HG03354 (cell line): ENCODE measurements around the gene RPL37.
"Not testable (repeated sequence)": the region's sequence is repeated elsewhere in the genome, so short reads cannot be mapped to it uniquely, and the experiment has no call there.

Experiments used
- ATAC-seq: cut with Tn5 transposase; IDR thresholded peaks from one replicate; pipeline ENCODE4 v1.9.1; 2021; ENCODE audit warnings: mild to moderate bottlenecking; ENCODE audit not compliant: unreplicated experiment, poor library complexity, severe bottlenecking

Gene RPL37

DNA sequence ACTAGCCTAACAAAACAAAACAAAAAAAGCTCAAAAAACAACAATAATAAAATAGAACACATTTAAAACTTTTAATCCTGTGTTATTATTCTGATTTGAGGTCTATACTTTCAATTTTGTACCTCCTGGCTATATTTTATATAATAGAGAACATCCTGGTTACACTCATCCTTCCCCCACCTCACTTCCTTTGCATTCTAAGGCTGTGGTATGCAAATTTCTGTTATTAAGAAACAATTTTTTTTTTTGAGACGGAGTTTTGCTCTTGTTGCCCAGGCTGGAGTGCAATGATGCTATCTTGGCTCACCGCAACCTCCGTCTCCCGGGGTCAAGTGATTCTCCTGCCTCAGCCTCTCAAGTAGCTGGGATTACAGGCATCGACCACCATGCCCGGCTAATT lies 3.1 kb upstream of the RPL37 start:
- no peak for ATAC-seq

DNA sequence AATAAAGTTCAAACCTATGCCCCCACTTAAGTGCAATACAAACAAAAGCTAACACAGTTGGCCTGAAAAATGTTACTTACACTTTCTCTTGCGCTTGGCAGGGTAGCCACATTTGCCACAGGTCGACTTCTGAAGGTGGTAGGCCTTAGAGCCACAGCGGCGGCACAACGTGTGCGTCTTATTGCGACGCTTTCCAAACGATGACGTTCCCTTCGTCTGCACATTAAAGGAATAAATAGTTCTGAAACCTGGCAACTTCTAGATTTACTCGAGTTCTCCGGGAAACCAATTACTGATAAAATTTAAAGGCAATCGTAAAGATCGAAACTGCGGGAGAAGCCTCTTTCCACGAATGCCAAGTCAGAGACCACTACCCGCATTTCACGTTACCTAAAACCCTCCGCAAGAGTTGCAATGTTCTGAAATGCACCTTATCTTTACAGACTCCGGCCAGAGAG lies 602 bp downstream of the RPL37 start:
- ATAC-seq: no peak

DNA sequence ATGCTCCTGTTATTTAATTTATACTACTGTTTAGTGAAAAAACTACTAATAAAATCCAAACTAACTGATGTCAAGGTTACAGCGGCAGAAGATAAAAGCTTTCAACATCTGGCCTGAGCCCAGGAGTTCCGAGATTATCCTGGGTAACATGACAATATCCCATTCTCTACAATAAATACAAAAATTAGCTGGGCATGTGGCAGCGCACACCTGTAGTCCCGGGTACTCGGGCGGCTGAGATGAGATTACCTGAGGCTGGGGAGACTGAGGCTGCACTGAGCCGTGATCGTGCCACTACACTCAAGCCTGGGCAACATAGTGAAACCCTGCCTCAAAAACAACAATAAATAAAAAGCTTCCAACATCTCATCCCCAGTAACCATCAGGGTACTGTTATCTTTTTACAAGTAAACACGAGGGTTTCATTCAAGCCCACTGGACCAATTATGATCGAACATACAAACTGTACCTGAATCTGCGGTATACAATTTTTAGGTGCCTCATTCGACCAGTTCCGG lies 1.3 kb downstream of the RPL37 start:
- no peak for ATAC-seq

GRCh38 chr5:40832345-40832744 lies 2.7 kb downstream of the RPL37 start:
- no peak for ATAC-seq

- no peak for ATAC-seq
Measured at GRCh38 chr5:40831346-40832210, 3.4 kb downstream of the RPL37 start.

DNA sequence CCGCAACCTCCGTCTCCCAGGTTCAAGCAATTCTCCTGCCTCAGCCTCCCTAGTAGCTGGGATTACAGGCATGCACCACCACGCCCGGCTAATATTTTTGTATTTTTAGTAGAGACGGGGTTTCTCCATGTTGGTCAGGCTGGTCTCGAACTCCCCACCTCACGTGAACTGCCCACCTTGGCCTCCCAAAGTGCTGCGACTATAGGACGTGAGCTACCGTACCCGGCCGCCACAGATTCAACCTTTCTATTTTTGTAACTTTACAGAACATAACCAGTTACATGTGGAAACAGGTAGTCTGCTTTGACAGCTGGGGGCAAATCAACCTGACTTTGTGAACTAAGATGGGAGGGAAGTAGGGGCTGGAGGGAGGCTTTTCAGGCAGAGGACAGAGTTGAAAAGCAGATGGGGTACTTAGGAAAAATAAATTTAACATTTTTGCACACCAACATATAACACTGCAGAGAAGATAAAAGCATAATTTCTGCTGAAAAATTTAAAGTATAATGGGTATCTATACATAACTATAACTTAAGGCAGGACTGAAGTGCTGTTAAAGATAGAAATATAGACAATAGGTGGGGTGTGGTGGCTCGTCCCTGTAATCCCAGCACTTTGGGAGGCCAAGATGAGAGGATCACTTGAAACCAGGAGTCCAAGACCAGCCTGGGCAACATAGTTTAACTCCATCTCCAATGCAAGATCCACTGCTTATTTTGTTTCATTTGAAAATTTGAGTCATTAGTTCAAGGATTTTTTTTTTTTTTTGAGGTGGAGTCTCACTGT lies 5.1 kb downstream of the RPL37 start:
- ATAC-seq: no peak

GRCh38 chr5:40828690-40829661 lies 6.0 kb downstream of the RPL37 start:
- ATAC-seq: no peak

DNA sequence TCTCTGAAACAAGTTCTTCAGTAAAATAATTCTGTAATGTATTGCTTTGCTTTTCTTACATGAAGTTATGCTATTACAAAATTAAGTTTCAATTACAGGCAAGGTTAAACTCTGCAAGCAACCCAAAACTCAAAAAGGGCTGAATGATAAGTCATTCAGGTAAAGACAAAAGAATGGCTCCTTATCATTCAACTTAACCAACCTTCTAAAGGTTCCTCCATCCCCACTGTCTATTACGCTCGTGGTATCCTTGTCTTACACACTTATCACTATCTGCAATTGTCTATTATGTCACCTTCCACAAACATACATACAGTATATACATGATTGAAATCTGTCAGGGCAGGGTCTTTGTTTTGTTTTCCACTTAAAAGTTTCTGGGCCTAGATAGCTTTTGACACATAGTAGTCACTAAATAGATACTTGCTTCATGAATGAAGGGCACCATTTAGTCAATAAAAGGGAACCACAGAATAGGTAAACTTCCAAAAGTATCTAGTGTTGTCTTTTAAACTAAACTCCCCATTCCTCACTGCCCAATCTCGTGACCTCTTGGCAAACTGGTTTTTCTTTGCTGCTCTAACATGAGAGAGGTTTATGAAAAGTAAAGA lies 6.9 kb downstream of the RPL37 start:
- ATAC-seq: no peak

- ATAC-seq: no peak
Measured at GRCh38 chr5:40827188-40827977, 7.6 kb downstream of the RPL37 start.

DNA sequence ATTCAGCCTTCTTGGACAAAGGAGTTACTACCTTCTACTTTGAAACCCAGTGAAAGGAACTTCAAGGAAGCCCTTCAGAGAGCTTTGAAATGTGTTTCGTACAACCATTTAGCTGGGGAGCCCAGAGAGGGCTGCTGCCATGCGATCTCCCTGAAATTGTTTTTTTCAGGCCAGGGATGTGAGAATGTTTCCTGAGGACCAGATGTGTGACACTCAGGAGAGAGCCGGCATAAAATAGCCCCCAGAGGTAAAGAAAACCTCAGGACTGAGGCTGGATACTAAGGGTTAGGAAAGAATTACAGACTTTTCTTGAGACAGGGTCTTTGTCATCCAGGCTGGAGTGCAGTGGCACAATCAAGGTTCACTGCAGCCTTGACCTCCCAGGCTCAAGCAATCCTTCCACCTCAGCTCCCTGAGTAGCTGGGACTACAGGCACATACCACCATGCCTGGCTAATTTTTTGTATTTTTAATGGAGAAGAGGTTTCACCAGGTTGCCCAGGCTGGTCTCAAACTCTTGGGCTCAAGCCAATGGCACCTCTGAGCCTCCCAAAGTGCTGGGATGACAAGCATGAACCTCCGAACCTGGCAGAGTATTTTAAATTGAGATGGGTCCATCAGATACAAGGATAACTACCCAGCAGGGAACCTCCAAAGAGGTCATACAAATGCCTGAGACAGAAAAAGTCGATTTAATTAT lies 8.4 kb downstream of the RPL37 start:
- ATAC-seq: no peak

- ATAC-seq: not testable (repeated sequence)
Measured at GRCh38 chr5:40825461-40826043, 9.5 kb downstream of the RPL37 start.

GRCh38 chr5:40823459-40823858 lies 11.6 kb downstream of the RPL37 start:
- ATAC-seq: no peak

- no peak for ATAC-seq
Measured at GRCh38 chr5:40813698-40814281, 21.2 kb downstream of the RPL37 start.

DNA sequence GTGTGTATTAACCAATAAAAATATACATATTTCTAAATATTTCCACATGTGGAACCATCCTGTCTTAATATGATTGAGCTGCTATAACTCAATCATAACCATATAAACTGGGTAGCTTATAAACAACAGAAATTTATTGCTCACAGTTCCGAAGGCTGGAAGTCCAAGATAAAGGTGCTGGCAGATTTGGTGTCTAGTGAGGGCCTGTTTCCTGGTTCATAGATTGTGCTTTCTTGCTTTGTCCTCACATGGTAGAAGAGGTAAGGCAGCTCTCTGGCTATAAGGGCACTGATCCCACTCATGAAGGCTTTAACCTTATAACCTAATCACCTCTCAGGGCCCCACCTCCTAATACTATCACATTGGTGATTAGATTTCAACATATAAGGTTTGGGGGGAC lies 22.9 kb downstream of the RPL37 start:
- no peak for ATAC-seq

DNA sequence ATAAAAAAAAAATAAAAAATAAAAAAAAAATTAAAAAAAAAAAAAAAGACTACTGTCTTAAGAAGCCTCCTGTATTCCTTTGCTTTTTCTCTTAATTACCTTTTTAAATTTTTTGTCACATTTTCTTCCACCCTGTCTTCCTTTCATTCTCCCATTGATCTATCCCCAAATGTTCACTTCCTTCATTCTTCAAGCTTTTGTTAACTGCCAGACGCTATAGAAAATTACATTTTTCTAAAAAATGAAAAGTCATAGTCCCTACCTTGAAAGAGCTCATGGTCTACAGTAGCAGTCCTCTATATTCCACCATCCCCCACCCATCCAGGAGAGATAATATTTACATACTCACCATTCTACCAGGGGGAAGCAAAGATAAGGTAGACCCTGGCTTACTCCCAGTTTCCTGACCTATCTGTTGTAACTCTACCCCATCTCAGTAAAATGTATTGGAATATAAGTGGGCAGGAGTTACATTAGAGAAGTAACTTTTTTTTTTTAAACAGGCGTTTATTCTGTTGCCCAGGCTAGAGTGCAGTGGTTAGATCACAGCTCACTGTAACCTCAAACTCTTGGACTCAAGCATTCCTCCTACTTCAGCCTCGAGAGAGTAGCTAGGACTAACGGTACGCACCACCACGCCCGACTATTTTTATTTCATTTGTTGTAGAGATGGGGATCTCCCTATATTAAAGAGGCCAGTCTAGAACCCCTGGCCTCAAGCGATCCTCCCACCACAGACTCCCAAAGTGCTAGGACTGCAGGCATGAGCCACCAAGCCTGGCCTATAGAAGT lies 33.1 kb downstream of the RPL37 start:
- ATAC-seq: no peak

- no peak for ATAC-seq
Measured at GRCh38 chr5:40799258-40799657, 35.8 kb downstream of the RPL37 start.
